Keratinocyte (primary cell): Measurements from ENCODE around the gene TMEM147. TPM values are rescaled to one million over a fixed set of nuclear protein-coding genes. Genes with fewer than 3 reads are reported as not detected.
A peak's percentile ranks its signal among the peaks of the same experiment; 100 is the strongest.

Experiments used
- DNase-seq: peaks from one replicate; pipeline ENCODE4 v3.0.0-alpha.2; 2011; ENCODE audit warnings: low read depth, missing footprints, low spot score
- FAIRE-seq: peaks from 2 replicates; lab custom pipeline; 2011; peaks lifted over from hg19 to GRCh38; lab: Jason Lieb, UNC
- H2AFZ ChIP-seq: 2 replicates; pipeline ENCODE4 v1.6.0; 2012; ENCODE audit warnings: low read length, control low read depth, inconsistent platforms; ENCODE audit not compliant: control insufficient read depth
- H3K27ac ChIP-seq: 2 replicates; pipeline ENCODE4 v1.5.1; 2011; ENCODE audit warnings: low read length; ENCODE audit not compliant: control insufficient read depth, insufficient read depth
- H3K27me3 ChIP-seq: 3 replicates; pipeline ENCODE4 v1.6.0; 2011; ENCODE audit warnings: low read length; ENCODE audit not compliant: control insufficient read depth, insufficient read depth; ENCODE audit errors: extremely low read depth
- H3K36me3 ChIP-seq, 2 experiments: 2 replicates in 1 of 2; 3 replicates in 1 of 2; pipeline ENCODE4 v1.5.1; 2011; ENCODE audit warnings: low read length in 2 of 2, mild to moderate bottlenecking in 1 of 2; ENCODE audit not compliant: control insufficient read depth in 2 of 2, insufficient read depth in 2 of 2; ENCODE audit errors: extremely low read depth in 1 of 2
- H3K4me1 ChIP-seq: 3 replicates; pipeline ENCODE4 v1.5.1; 2011; ENCODE audit warnings: low read length; ENCODE audit not compliant: control insufficient read depth, insufficient read depth; ENCODE audit errors: extremely low read depth
- H3K4me2 ChIP-seq: 3 replicates; pipeline ENCODE4 v1.6.0; 2011; ENCODE audit warnings: low read depth, low read length; ENCODE audit not compliant: control insufficient read depth, insufficient read depth; ENCODE audit errors: extremely low read depth
- H3K4me3 ChIP-seq, 3 experiments: fragments of 200-600 bp in 1 of 3; sonication (generic) in 1 of 3; 2 replicates in 2 of 3; 3 replicates in 1 of 3; pipeline ENCODE4 v1.5.1; 2011 to 2016; ENCODE audit warnings: low read length in 3 of 3, mild to moderate bottlenecking in 3 of 3, control low read depth in 2 of 3, inconsistent platforms in 1 of 3, low read depth in 1 of 3, mixed read lengths in 1 of 3, mixed run types in 1 of 3, moderate library complexity in 1 of 3; ENCODE audit not compliant: control insufficient read depth in 2 of 3, insufficient read depth in 2 of 3; ENCODE audit errors: extremely low read depth in 1 of 3
- H3K79me2 ChIP-seq: 2 replicates; pipeline ENCODE4 v1.6.0; 2012; ENCODE audit warnings: low read length; ENCODE audit not compliant: control insufficient read depth, insufficient read depth
- H3K9ac ChIP-seq: 3 replicates; pipeline ENCODE4 v1.6.0; 2011; ENCODE audit warnings: low read length; ENCODE audit not compliant: control insufficient read depth, insufficient read depth; ENCODE audit errors: extremely low read depth
- H3K9me1 ChIP-seq: 3 replicates; pipeline ENCODE4 v1.6.0; 2011; ENCODE audit warnings: low read length; ENCODE audit not compliant: control insufficient read depth, insufficient read depth; ENCODE audit errors: extremely low read depth
- H3K9me3 ChIP-seq: 2 replicates; pipeline ENCODE4 v1.5.1; 2012; ENCODE audit warnings: low read depth, low read length; ENCODE audit not compliant: control insufficient read depth
- H4K20me1 ChIP-seq: 3 replicates; pipeline ENCODE4 v1.6.0; 2011; ENCODE audit warnings: low read length; ENCODE audit not compliant: control insufficient read depth, insufficient read depth; ENCODE audit errors: extremely low read depth
- EZH2 ChIP-seq: IDR thresholded peaks from one replicate; pipeline ENCODE4 v1.6.1; 2012; ENCODE audit warnings: inconsistent platforms, mild to moderate bottlenecking, low read length, moderate library complexity
- dilution Hi-C: fragments of 300-500 bp; cut with MboI; formaldehyde crosslinking; loops from one replicate; pipeline ENCODE4 v1.7.0; 2020; ENCODE audit warnings: low sequenced_read_pairs; ENCODE audit not compliant: extremely low pct_ligation_motif_present
- polyA plus RNA-seq, 5 experiments: library from polyadenylated mRNA; depleted of rRNA in 3 of 5; stranded (reverse) in 3 of 5; stranded (forward) in 1 of 5; unstranded in 1 of 5; fragments of >200 nt; gene quantifications; 1 replicate in 1 of 5; 2 replicates in 3 of 5; 3 replicates in 1 of 5; pipeline versions ENCODE4 v1.2.1 to v1.2.3, GENCODE V29; 2011 to 2012; ENCODE audit warnings: missing spikeins in 2 of 5, low read depth in 1 of 5, low replicate concordance in 1 of 5
- TF ChIP-seq, protein P1 (sequence below), 3 experiments: IDR thresholded peaks in 1 of 3; conservative IDR thresholded peaks in 1 of 3; optimal IDR thresholded peaks in 1 of 3; 2 replicates in 2 of 3; 3 replicates in 1 of 3; pipeline versions ENCODE3 to v1.5.1; 2011; ENCODE audit warnings: low read length in 3 of 3, mild to moderate bottlenecking in 3 of 3, moderate library complexity in 2 of 3, control low read depth in 1 of 3, inconsistent platforms in 1 of 3; ENCODE audit not compliant: insufficient read depth in 2 of 3; ENCODE audit errors: extremely low read depth in 1 of 3

The TMEM147 gene
- polyA plus RNA-seq, 1 donor (not counting 4 experiments of a cell fraction or from before 2014, with no cell fraction given) = 134 TPM

DNA sequence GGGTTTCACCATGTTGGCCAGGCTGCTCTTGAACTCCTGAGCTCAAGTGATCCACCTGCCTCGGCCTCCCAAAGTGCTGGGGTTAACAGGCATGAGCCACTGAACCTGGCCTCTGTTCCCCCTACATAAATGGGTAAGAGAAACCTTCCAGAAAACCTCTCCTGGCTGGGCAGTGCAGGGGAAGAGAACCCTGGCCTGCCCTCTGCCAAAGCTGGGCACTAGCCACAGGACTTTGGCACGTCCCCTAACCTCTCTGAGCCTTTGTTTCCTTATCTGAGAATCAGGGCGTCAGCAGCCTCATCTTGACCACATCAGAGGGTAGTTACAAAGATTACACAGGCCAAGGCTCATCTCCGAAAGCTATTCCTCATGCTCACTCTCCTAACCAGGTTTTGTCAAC lies 19.6 kb upstream of the TMEM147 start:
- Histone ChIP-seq H2AFZ (no peak overlapping the region), H4K20me1 (no peaks in the 10 kb centered on the region), H3K9ac (no peak overlapping the region), H3K4me1 (no peaks in the 10 kb centered on the region), H3K79me2 (no peaks in the 10 kb centered on the region), H3K4me2 (no peak overlapping the region), H3K36me3 (no peaks in the 10 kb centered on the region), H3K4me3 (no peak overlapping the region), H3K9me1 (no peaks in the 10 kb centered on the region), H3K27me3 (peaks cover 4% of the 10 kb centered on the region), H3K27ac (no peak overlapping the region), H3K9me3 (no peaks in the 10 kb centered on the region)
- dilution Hi-C loops = no loop called here
- FAIRE-seq (no peak), DNase-seq (no peak)
- no peak for TF ChIP-seq EZH2
- TF ChIP-seq, protein P1, sequence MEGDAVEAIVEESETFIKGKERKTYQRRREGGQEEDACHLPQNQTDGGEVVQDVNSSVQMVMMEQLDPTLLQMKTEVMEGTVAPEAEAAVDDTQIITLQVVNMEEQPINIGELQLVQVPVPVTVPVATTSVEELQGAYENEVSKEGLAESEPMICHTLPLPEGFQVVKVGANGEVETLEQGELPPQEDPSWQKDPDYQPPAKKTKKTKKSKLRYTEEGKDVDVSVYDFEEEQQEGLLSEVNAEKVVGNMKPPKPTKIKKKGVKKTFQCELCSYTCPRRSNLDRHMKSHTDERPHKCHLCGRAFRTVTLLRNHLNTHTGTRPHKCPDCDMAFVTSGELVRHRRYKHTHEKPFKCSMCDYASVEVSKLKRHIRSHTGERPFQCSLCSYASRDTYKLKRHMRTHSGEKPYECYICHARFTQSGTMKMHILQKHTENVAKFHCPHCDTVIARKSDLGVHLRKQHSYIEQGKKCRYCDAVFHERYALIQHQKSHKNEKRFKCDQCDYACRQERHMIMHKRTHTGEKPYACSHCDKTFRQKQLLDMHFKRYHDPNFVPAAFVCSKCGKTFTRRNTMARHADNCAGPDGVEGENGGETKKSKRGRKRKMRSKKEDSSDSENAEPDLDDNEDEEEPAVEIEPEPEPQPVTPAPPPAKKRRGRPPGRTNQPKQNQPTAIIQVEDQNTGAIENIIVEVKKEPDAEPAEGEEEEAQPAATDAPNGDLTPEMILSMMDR (optimal IDR thresholded peaks at IDR 0.05 in 1 of 3, IDR thresholded peaks at IDR 0.05 in 1 of 3, conservative IDR thresholded peaks at IDR 0.05 in 1 of 3; ENCODE audit: extremely low read depth in 1 of 3, insufficient read depth in 2 of 3, low read length in 3 of 3) = no peak

DNA sequence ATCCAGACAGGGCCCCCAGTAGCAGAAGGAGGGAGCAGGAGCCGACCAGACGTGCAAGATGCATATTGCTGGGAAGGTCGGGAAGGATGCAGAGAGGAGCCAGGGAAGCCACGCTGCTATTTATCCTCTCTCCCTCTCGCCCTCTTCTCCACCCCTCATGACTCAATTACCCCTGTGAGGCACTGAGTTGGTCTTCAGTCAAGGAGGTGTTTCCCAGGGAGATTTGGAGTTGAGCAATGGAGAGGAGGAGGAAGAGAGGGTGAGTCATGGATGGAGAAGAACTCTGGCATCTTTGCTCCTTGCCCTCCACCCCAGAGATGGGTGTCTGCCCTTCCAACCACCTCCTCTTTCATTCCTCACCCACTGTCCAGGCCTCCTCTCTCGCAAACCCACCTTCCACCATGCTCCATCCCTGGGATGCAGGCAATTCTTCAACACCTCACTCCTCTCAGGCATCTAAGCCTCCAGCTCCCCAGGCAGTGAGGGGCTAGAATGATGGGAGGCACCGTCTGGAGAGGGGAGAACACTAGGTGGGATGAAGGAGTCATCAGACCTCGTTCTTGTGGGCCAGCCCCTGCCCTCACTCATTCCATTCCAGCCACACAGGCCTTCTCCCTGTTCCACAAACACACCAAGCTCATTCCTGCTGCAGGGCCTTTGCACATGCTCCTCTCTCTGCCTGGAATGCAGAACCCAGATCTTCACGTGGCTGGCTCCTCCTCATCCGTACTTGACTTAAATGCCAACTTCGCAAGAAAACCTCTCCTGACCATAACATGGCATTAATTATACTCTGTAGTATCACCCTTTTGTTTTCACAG lies 17.0 kb upstream of the TMEM147 start, which contains the start of gene SBSN:
SBSN (minus strand) TSS at position 94 of the 821 bp plus-strand sequence; CDS start at position 64, 30 bp downstream.
- Histone ChIP-seq H3K9me3 (no peaks in the 10 kb centered on the region), H4K20me1 (no peaks in the 10 kb centered on the region), H3K4me3 (no peak within 1 kb of the TSS), H3K4me1 (no peaks in the 10 kb centered on the region), H3K79me2 (no peaks in the 10 kb centered on the region), H3K27ac (no peak within 1 kb of the TSS), H3K27me3 (peaks cover 18% of the 10 kb centered on the region), H3K9me1 (no peaks in the 10 kb centered on the region), H3K36me3 (no peaks in the 10 kb centered on the region), H3K4me2 (no peak within 1 kb of the TSS), H2AFZ (no peak within 1 kb of the TSS), H3K9ac (no peak within 1 kb of the TSS)
- TF ChIP-seq, protein P1 (optimal IDR thresholded peaks at IDR 0.05 in 1 of 3, IDR thresholded peaks at IDR 0.05 in 1 of 3, conservative IDR thresholded peaks at IDR 0.05 in 1 of 3; ENCODE audit: extremely low read depth in 1 of 3, insufficient read depth in 2 of 3, low read length in 3 of 3) = no peak
- TF ChIP-seq EZH2 = no peak
- peak; percentile 36 for FAIRE-seq
- dilution Hi-C loops = no loop called here
- DNase-seq = no peak
